HEK293 (cell line): Measurements from ENCODE around the gene LRRC4C.

Source experiments
- CTCF ChIA-PET: fragments of 350-600 bp; formaldehyde crosslinking; extraction: SDS; loops from one replicate; lab custom pipeline; 2021; ENCODE audit warnings: antibody characterized with exemption; lab: Yijun Ruan, JAX
- POLR2A ChIA-PET: fragments of 300-600 bp; formaldehyde crosslinking; extraction: SDS; loops from one replicate; lab custom pipeline; 2020; ENCODE audit warnings: antibody characterized with exemption, inconsistent platforms; lab: Yijun Ruan, JAX
- H3K27ac ChIP-seq: fragments of 200-500 bp; sonication (Bioruptor generic); 2 replicates; pipeline ENCODE4 v1.5.1; 2014; ENCODE audit warnings: low read depth, low read length, control low read depth, inconsistent platforms; ENCODE audit errors: extremely low read depth
- H3K36me3 ChIP-seq, 2 experiments: fragments of 200-500 bp in 1 of 2; sonication (Bioruptor generic) in 1 of 2; 1 replicate in 1 of 2; 2 replicates in 1 of 2; pipeline ENCODE4 v1.5.1; 2014 to 2017; ENCODE audit warnings: inconsistent platforms in 2 of 2, low read length in 2 of 2; ENCODE audit not compliant: control insufficient read depth in 2 of 2, insufficient read depth in 1 of 2
- H3K4me1 ChIP-seq: fragments of 200-500 bp; sonication (Bioruptor generic); 2 replicates; pipeline ENCODE4 v1.5.1; 2014; ENCODE audit warnings: mild to moderate bottlenecking, low read length, inconsistent platforms; ENCODE audit not compliant: control insufficient read depth, insufficient read depth
- H3K4me3 ChIP-seq: 2 replicates; pipeline ENCODE4 v1.5.1; 2011; ENCODE audit warnings: low read depth, mild to moderate bottlenecking, control low read depth, low read length, moderate library complexity
- H3K9me3 ChIP-seq: fragments of 200-500 bp; sonication (Bioruptor generic); 2 replicates; pipeline ENCODE4 v1.5.1; 2014; ENCODE audit warnings: low read depth, low read length, inconsistent platforms; ENCODE audit not compliant: control insufficient read depth, insufficient read depth
- HOXD13 ChIP-seq: sonication (generic); formaldehyde crosslinking; IDR thresholded peaks from 2 replicates; pipeline ENCODE4 v1.8.0; 2022; ENCODE audit warnings: missing genetic modification reagents, borderline replicate concordance
- KLF1 ChIP-seq: fragments of 450-650 bp; formaldehyde crosslinking; IDR thresholded peaks from 2 replicates; pipeline ENCODE4 v1.5.1; 2016; ENCODE audit warnings: missing biosample characterization, missing genetic modification characterization
- KLF10 ChIP-seq: fragments of 450-650 bp; IDR thresholded peaks from 2 replicates; pipeline ENCODE4 v1.5.1; 2018; ENCODE audit warnings: missing biosample characterization, mild to moderate bottlenecking, missing genetic modification characterization
- PRDM1 ChIP-seq: fragments of 450-650 bp; formaldehyde crosslinking; IDR thresholded peaks from 2 replicates; pipeline ENCODE4; 2016; ENCODE audit warnings: missing biosample characterization, missing genetic modification characterization
- PRDM10 ChIP-seq: fragments of 450-650 bp; formaldehyde crosslinking; IDR thresholded peaks from 2 replicates; pipeline ENCODE4 v1.5.1; 2016; ENCODE audit warnings: missing biosample characterization, missing genetic modification characterization
- TSHZ1 ChIP-seq: fragments of 450-650 bp; formaldehyde crosslinking; IDR thresholded peaks from 2 replicates; pipeline ENCODE4 v1.5.1; 2016; ENCODE audit warnings: missing biosample characterization, missing genetic modification characterization, borderline replicate concordance
- ZFP37 ChIP-seq: fragments of 450-650 bp; formaldehyde crosslinking; IDR thresholded peaks from 2 replicates; pipeline ENCODE4 v1.5.1; 2016; ENCODE audit warnings: missing biosample characterization, missing genetic modification characterization
- ZNF23 ChIP-seq: fragments of 450-650 bp; formaldehyde crosslinking; IDR thresholded peaks from 2 replicates; pipeline ENCODE4 v1.5.1; 2016; ENCODE audit warnings: missing biosample characterization, missing genetic modification characterization, borderline replicate concordance
- ZNF433 ChIP-seq: fragments of 450-650 bp; formaldehyde crosslinking; IDR thresholded peaks from 2 replicates; pipeline ENCODE4 v1.5.1; 2016; ENCODE audit warnings: missing biosample characterization, missing genetic modification characterization, low read depth
- ZNF529 ChIP-seq: fragments of 450-650 bp; formaldehyde crosslinking; IDR thresholded peaks from 2 replicates; pipeline ENCODE4 v1.5.1; 2017; ENCODE audit warnings: missing genetic modification characterization, missing biosample characterization; ENCODE audit not compliant: insufficient replicate concordance
- ZNF580 ChIP-seq: fragments of 450-650 bp; formaldehyde crosslinking; IDR thresholded peaks from 2 replicates; pipeline ENCODE4 v1.5.1; 2016; ENCODE audit warnings: missing biosample characterization, missing genetic modification characterization
- ZNF623 ChIP-seq: fragments of 450-650 bp; formaldehyde crosslinking; IDR thresholded peaks from 2 replicates; pipeline ENCODE4 v1.5.1; 2016; ENCODE audit warnings: missing biosample characterization, missing genetic modification characterization
- ZNF670 ChIP-seq: fragments of 450-650 bp; formaldehyde crosslinking; IDR thresholded peaks from 2 replicates; pipeline ENCODE4 v1.5.1; 2016; ENCODE audit warnings: missing biosample characterization, missing genetic modification characterization, low read depth
- ZNF777 ChIP-seq: fragments of 450-650 bp; formaldehyde crosslinking; IDR thresholded peaks from 2 replicates; pipeline ENCODE4 v1.5.1; 2017; ENCODE audit warnings: missing biosample characterization, missing genetic modification characterization, borderline replicate concordance
- ZNF830 ChIP-seq: fragments of 450-650 bp; IDR thresholded peaks from 2 replicates; pipeline ENCODE4 v1.5.0; 2018; ENCODE audit warnings: missing biosample characterization, missing genetic modification characterization, low read depth, mild to moderate bottlenecking, moderate library complexity
- TF ChIP-seq, protein P1 (sequence below): fragments of 450-650 bp; formaldehyde crosslinking; IDR thresholded peaks from 2 replicates; pipeline ENCODE4 v1.5.0; 2017; ENCODE audit warnings: missing biosample characterization, missing genetic modification characterization, borderline replicate concordance
- TF ChIP-seq, protein P2 (sequence below): fragments of 450-650 bp; formaldehyde crosslinking; IDR thresholded peaks from 2 replicates; pipeline ENCODE4 v1.5.1; 2016; ENCODE audit warnings: missing biosample characterization, missing genetic modification characterization

Gene LRRC4C

DNA sequence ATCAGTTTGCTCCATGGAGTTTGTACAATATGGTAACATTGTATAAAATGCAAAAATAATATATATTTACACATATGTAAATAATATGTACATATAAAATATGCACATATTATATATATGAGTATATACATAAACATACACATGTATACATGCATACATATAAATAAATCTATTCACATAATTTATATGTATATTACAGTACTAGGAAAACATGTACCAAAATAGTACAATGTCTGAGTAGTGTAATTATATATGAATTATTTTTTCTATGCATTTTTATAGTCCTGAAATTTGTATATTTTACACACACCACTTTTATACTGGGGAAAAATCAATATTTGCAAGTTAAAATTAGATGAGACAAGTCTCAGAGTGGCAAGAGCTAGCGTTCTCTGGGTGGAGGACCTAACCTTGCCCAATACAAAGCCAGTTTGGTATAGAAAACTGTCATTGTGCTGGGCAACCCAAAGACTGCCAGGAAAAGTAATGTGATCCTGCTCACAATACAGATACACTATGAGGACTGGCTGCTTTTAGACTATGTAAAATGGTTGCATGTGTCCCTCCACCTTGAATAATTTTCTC, 889.4 kb downstream of the LRRC4C start:
- H3K4me3 ChIP-seq = no peak overlapping the region
- H3K4me1 ChIP-seq = no peaks in the 10 kb centered on the region
- H3K27ac ChIP-seq = no peak overlapping the region
- POLR2A ChIA-PET = no interaction called here
- no peaks in the 10 kb centered on the region for H3K9me3 ChIP-seq
- H3K36me3 ChIP-seq = no peaks in the 10 kb centered on the region
- no peak for TF ChIP-seq HOXD13 (CRISPR knock-in tag)
- TF ChIP-seq ZNF670 (tag by site-specific recombination) = no peak
- TF ChIP-seq ZNF777 (tag by site-specific recombination) = no peak
- TF ChIP-seq ZNF529 (tag by site-specific recombination) = no peak
- no peak for TF ChIP-seq KLF1 (tag by site-specific recombination)
- TF ChIP-seq ZNF830 = no peak
- TF ChIP-seq ZFP37 (tag by site-specific recombination) = no peak
- no peak for TF ChIP-seq PRDM1 (tag by site-specific recombination)
- TF ChIP-seq, protein P1, sequence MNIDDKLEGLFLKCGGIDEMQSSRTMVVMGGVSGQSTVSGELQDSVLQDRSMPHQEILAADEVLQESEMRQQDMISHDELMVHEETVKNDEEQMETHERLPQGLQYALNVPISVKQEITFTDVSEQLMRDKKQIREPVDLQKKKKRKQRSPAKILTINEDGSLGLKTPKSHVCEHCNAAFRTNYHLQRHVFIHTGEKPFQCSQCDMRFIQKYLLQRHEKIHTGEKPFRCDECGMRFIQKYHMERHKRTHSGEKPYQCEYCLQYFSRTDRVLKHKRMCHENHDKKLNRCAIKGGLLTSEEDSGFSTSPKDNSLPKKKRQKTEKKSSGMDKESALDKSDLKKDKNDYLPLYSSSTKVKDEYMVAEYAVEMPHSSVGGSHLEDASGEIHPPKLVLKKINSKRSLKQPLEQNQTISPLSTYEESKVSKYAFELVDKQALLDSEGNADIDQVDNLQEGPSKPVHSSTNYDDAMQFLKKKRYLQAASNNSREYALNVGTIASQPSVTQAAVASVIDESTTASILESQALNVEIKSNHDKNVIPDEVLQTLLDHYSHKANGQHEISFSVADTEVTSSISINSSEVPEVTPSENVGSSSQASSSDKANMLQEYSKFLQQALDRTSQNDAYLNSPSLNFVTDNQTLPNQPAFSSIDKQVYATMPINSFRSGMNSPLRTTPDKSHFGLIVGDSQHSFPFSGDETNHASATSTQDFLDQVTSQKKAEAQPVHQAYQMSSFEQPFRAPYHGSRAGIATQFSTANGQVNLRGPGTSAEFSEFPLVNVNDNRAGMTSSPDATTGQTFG (tag by site-specific recombination) = no peak
- no peak for TF ChIP-seq PRDM10
- no peak for TF ChIP-seq ZNF433 (tag by site-specific recombination)
- TF ChIP-seq TSHZ1 (tag by site-specific recombination) = no peak
- no peak for TF ChIP-seq KLF10 (tag by site-specific recombination)
- no peak for TF ChIP-seq ZNF23
- TF ChIP-seq, protein P2, sequence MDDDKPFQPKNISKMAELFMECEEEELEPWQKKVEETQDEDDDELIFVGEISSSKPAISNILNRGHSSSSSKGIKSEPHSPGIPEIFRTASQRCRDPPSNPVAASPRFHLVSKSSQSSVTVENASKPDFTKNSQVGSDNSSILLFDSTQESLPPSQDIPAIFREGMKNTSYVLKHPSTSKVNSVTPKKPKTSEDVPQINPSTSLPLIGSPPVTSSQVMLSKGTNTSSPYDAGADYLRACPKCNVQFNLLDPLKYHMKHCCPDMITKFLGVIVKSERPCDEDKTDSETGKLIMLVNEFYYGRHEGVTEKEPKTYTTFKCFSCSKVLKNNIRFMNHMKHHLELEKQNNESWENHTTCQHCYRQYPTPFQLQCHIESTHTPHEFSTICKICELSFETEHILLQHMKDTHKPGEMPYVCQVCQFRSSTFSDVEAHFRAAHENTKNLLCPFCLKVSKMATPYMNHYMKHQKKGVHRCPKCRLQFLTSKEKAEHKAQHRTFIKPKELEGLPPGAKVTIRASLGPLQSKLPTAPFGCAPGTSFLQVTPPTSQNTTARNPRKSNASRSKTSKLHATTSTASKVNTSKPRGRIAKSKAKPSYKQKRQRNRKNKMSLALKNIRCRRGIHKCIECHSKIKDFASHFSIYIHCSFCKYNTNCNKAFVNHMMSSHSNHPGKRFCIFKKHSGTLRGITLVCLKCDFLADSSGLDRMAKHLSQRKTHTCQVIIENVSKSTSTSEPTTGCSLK (tag by site-specific recombination) = no peak
- TF ChIP-seq ZNF580 = no peak
- no peak for TF ChIP-seq ZNF623
- CTCF ChIA-PET = no interaction called here
